Endothelial cell of umbilical vein (primary cell): Measurements from ENCODE around the gene PAPLN. TPM values are rescaled to one million over a fixed set of nuclear protein-coding genes. Genes with fewer than 3 reads are reported as not detected.
A peak's percentile ranks its signal among the peaks of the same experiment; 100 is the strongest.

Experiments used
- BruUV-seq: library from RNA; stranded (reverse); fragments of 400-500 nt; replicated peaks from 2 replicates; lab custom pipeline; 2021; lab: Mats Ljungman, UMichigan
- CTCF ChIA-PET: fragments of 300-600, 350-600 bp; sonication (Branson Sonifier 250); formaldehyde crosslinking; loops from one replicate; lab custom pipeline; 2021; ENCODE audit warnings: antibody characterized with exemption, inconsistent platforms; lab: Charles Lee
- POLR2A ChIA-PET: fragments of 300-600, 350-600 bp; sonication (Branson Sonifier 250); formaldehyde crosslinking; loops from one replicate; lab custom pipeline; 2021; ENCODE audit warnings: antibody characterized with exemption, inconsistent platforms; lab: Charles Lee
- DNase-seq: peaks from one replicate; pipeline ENCODE4 v3.0.0-alpha.2; 2011; ENCODE audit warnings: low read depth, low spot score
- FAIRE-seq: peaks from 2 replicates; lab custom pipeline; 2011; peaks lifted over from hg19 to GRCh38; lab: Jason Lieb, UNC
- H2AFZ ChIP-seq: 2 replicates; pipeline ENCODE4 v1.6.0; 2012; ENCODE audit warnings: low read depth, low read length, control low read depth, inconsistent platforms
- H3K27ac ChIP-seq: 2 replicates; pipeline ENCODE4 v1.5.1; 2011; ENCODE audit warnings: low read depth, mild to moderate bottlenecking, control low read depth, low read length, moderate library complexity; ENCODE audit not compliant: insufficient read depth
- H3K27me3 ChIP-seq, 2 experiments: 2 replicates each; pipeline versions ENCODE4 v1.6.0 to v1.6.1; 2011; ENCODE audit warnings: low read length in 2 of 2, mixed read lengths in 1 of 2; ENCODE audit not compliant: control insufficient read depth in 2 of 2, insufficient read depth in 2 of 2
- H3K36me3 ChIP-seq, 2 experiments: 2 replicates in 1 of 2; 3 replicates in 1 of 2; pipeline ENCODE4 v1.5.1; 2011; ENCODE audit warnings: low read length in 2 of 2, mild to moderate bottlenecking in 1 of 2, moderate library complexity in 1 of 2; ENCODE audit not compliant: control insufficient read depth in 2 of 2, insufficient read depth in 2 of 2; ENCODE audit errors: extremely low read depth in 1 of 2
- H3K4me1 ChIP-seq: 3 replicates; pipeline ENCODE4 v1.5.1; 2011; ENCODE audit warnings: mild to moderate bottlenecking, low read length; ENCODE audit not compliant: control insufficient read depth, insufficient read depth; ENCODE audit errors: extremely low read depth
- H3K4me2 ChIP-seq: 2 replicates; pipeline ENCODE4 v1.6.1; 2011; ENCODE audit warnings: low read length, control low read depth, mixed read lengths; ENCODE audit not compliant: insufficient read depth
- H3K4me3 ChIP-seq, 3 experiments: fragments of 200-600 bp in 1 of 3; sonication (generic), shearing (Covaris generic) in 1 of 3; replicated peaks in 1 of 3; 2 replicates each; pipeline ENCODE4 v1.5.1; 2011 to 2016; ENCODE audit warnings: control low read depth in 3 of 3, low read length in 3 of 3, mild to moderate bottlenecking in 2 of 3, inconsistent platforms in 1 of 3, low read depth in 1 of 3, moderate library complexity in 1 of 3; ENCODE audit not compliant: insufficient read depth in 1 of 3
- H3K79me2 ChIP-seq: 2 replicates; pipeline ENCODE4 v1.6.0; 2012; ENCODE audit warnings: low read length, inconsistent platforms; ENCODE audit not compliant: control insufficient read depth, insufficient read depth
- H3K9ac ChIP-seq: replicated peaks from 2 replicates; pipeline ENCODE3; 2011; ENCODE audit warnings: low read length, control low read depth; ENCODE audit not compliant: insufficient read depth; ENCODE audit errors: extremely low read depth
- H3K9me1 ChIP-seq: replicated peaks from 3 replicates; pipeline ENCODE4 v1.6.0; 2011; ENCODE audit warnings: mild to moderate bottlenecking, low read length; ENCODE audit not compliant: control insufficient read depth, insufficient read depth; ENCODE audit errors: extremely low read depth
- H3K9me3 ChIP-seq: replicated peaks from 2 replicates; pipeline ENCODE4 v1.5.1; 2012; ENCODE audit warnings: low read length, inconsistent platforms; ENCODE audit not compliant: control insufficient read depth, insufficient read depth
- H4K20me1 ChIP-seq: replicated peaks from 2 replicates; pipeline ENCODE3; 2011; ENCODE audit warnings: mild to moderate bottlenecking, low read length; ENCODE audit not compliant: control insufficient read depth, insufficient read depth; ENCODE audit errors: extremely low read depth
- CTCF ChIP-seq, 2 donors: IDR thresholded peaks; 1 replicate in 1 of 2; 2 replicates in 1 of 2; pipeline ENCODE4 v1.5.1; 2011; ENCODE audit warnings: low read length in 2 of 2, mild to moderate bottlenecking in 2 of 2, moderate library complexity in 2 of 2, control low read depth in 1 of 2, inconsistent platforms in 1 of 2, low read depth in 1 of 2; ENCODE audit not compliant: insufficient read depth in 1 of 2; ENCODE audit errors: extremely low read depth in 1 of 2
- FOS ChIP-seq: IDR thresholded peaks from 2 replicates; pipeline ENCODE4 v1.6.1; 2011; ENCODE audit warnings: mild to moderate bottlenecking, low read length, moderate library complexity, borderline replicate concordance; ENCODE audit not compliant: insufficient read depth
- JUN ChIP-seq: IDR thresholded peaks from 2 replicates; pipeline ENCODE4 v1.6.1; 2011; ENCODE audit warnings: borderline replicate concordance, low read depth; ENCODE audit not compliant: insufficient read length, insufficient read depth
- MAX ChIP-seq: IDR thresholded peaks from 2 replicates; pipeline ENCODE4 v1.6.1; 2011; ENCODE audit not compliant: insufficient read depth, insufficient read length
- MYC ChIP-seq: IDR thresholded peaks from one replicate; pipeline ENCODE4 v1.6.1; 2011; ENCODE audit warnings: mild to moderate bottlenecking, low read depth, low read length
- dilution Hi-C: fragments of 300-500 bp; cut with MboI; formaldehyde crosslinking; loops from one replicate; pipeline ENCODE4 v1.15.0; 2019; ENCODE audit warnings: low sequenced_read_pairs; ENCODE audit not compliant: extremely low pct_ligation_motif_present
- intact Hi-C: fragments of 100-400 bp; cut with micrococcal nuclease; formaldehyde crosslinking; loops from one replicate; pipeline ENCODE4 v1.10.0; 2022
- polyA plus RNA-seq, 4 experiments: library from polyadenylated mRNA; depleted of rRNA in 3 of 4; stranded (reverse) in 3 of 4; unstranded in 1 of 4; fragments of >200 nt; gene quantifications; 2 replicates each; pipeline versions ENCODE4 v1.2.1 to v1.2.3, GENCODE V29; 2011 to 2012; ENCODE audit warnings: missing spikeins in 1 of 4
- total RNA-seq: library from RNA; stranded (reverse); gene quantifications from 2 replicates; pipeline ENCODE4 v1.2.3, GENCODE V29; 2021

PAPLN gene
- total and polyA plus RNA-seq, 2 donors (not counting 3 experiments of a cell fraction or from before 2014, with no cell fraction given) = 5.5 to 6.4 TPM

GRCh38 chr14:73227812-73228781 is 9.2 kb upstream of the PAPLN start:
- peak overlapping the region; percentile 37 for H3K4me2 ChIP-seq
- FAIRE-seq (peak; percentile 96), DNase-seq (peak; percentile 96)
- CTCF ChIA-PET = interaction anchor here (1.3 to 2.0 kb wide), 4 partner anchors 18 to 244 kb away, joined by 5 to 10 read pairs (median 8); no protein-coding TSS in a partner anchor
- intact Hi-C loops (loop anchor here (2.0 kb wide), 1 partner anchor 17 kb away; no protein-coding TSS in a partner anchor), dilution Hi-C loops (no loop called here)
- no peaks in the 10 kb centered on the region for H3K27me3 ChIP-seq
- no peaks in the 10 kb centered on the region for H3K36me3 ChIP-seq
- TF ChIP-seq MAX = no peak
- peak; percentile 72 for TF ChIP-seq FOS
- peak; percentile 51 for TF ChIP-seq JUN
- no peak for TF ChIP-seq MYC
- no peak for TF ChIP-seq CTCF (IDR thresholded peaks at IDR 0.05; ENCODE audit: extremely low read depth in 1 of 2, insufficient read depth in 1 of 2, low read depth in 1 of 2, low read length in 2 of 2)
- H2AFZ ChIP-seq = peak overlapping the region; percentile 14
- no peaks in the 10 kb centered on the region for H3K9me1 ChIP-seq
- no peaks in the 10 kb centered on the region for H3K79me2 ChIP-seq
- H3K9me3 ChIP-seq = no peaks in the 10 kb centered on the region
- BruUV-seq = no TSS peak
- peaks cover 36% of the 10 kb centered on the region for H3K4me1 ChIP-seq
- H3K27ac ChIP-seq = peak overlapping the region; percentile 78
- POLR2A ChIA-PET = interaction anchor here (0.6 kb wide), 1 partner anchor 11 kb away, joined by 3 read pairs; no protein-coding TSS in a partner anchor
- peak overlapping the region in 1 of 3 experiments; percentile 11 for H3K4me3 ChIP-seq
- H3K9ac ChIP-seq = peak overlapping the region; percentile 42
- no peaks in the 10 kb centered on the region for H4K20me1 ChIP-seq
